Suprapubic skin (tissue), 4 donors: ENCODE results near the gene ASB18. TPM values are rescaled to one million over a fixed set of nuclear protein-coding genes. Genes with fewer than 3 reads are reported as not detected.

Experiments
- DNase-seq, 2 donors: peaks; one replicate each; pipeline ENCODE4 v3.0.0-alpha.2; 2019; ENCODE audit warnings: low spot score in 2 of 2
- H3K27ac ChIP-seq: fragments of 200-600 bp; sonication (generic); one replicate; pipeline ENCODE4 v1.5.1; 2019
- H3K27me3 ChIP-seq: fragments of 200-600 bp; sonication (generic); one replicate; pipeline ENCODE4 v1.5.1; 2019
- H3K36me3 ChIP-seq: fragments of 200-600 bp; sonication (generic); one replicate; pipeline ENCODE4 v1.5.1; 2019
- H3K4me1 ChIP-seq: fragments of 200-600 bp; sonication (generic); one replicate; pipeline ENCODE4 v1.5.1; 2019
- H3K4me3 ChIP-seq: fragments of 200-600 bp; sonication (generic); one replicate; pipeline ENCODE4 v1.5.1; 2019; ENCODE audit warnings: mild to moderate bottlenecking
- H3K9me3 ChIP-seq: fragments of 200-600 bp; sonication (generic); one replicate; pipeline ENCODE4 v1.5.1; 2019
- EP300 ChIP-seq: sonication (generic); formaldehyde crosslinking; IDR thresholded peaks from one replicate; pipeline ENCODE4 v1.6.1; 2017; ENCODE audit warnings: antibody characterized with exemption
- POLR2A ChIP-seq, 2 donors: fragments of 450-650 bp; IDR thresholded peaks; one replicate each; pipeline ENCODE4 v1.6.1; 2017; ENCODE audit warnings: antibody characterized with exemption in 2 of 2, mild to moderate bottlenecking in 2 of 2, moderate library complexity in 2 of 2
- POLR2AphosphoS5 ChIP-seq, 3 donors: sonication (generic); formaldehyde crosslinking; IDR thresholded peaks; one replicate each; pipeline ENCODE4 v1.6.1; 2017; ENCODE audit warnings: antibody characterized with exemption in 3 of 3
- WGBS: methylation state at CpG from one replicate; pipeline ENCODE4 v1.1.5; 2018; 5-methylcytosine and 5-hydroxymethylcytosine counted together
- total RNA-seq, 4 donors: library from RNA; depleted of rRNA; stranded (reverse); fragments of >200 nt; gene quantifications; one replicate each; pipeline ENCODE4 v1.1.0, GENCODE V29; 2016
- TF ChIP-seq, protein P1 (sequence below), 2 donors: fragments of 200-600 bp in 1 of 2; fragments of 450-650 bp in 1 of 2; sonication (generic) in 1 of 2; IDR thresholded peaks; one replicate each; pipeline ENCODE4 v1.5.1; 2016 to 2019; ENCODE audit warnings: antibody characterized with exemption in 2 of 2, mild to moderate bottlenecking in 1 of 2, moderate library complexity in 1 of 2

The ASB18 gene
- total RNA-seq, 4 donors from 2014 or later: 0.13 TPM; not detected in 3

- no peak for DNase-seq
- WGBS: 52% methylated on average over 16 of the region's 45 CpGs
- Histone ChIP-seq H3K27ac (no peak overlapping the region), H3K36me3 (no peaks in the 10 kb centered on the region), H3K4me1 (peaks cover 25% of the 10 kb centered on the region), H3K27me3 (peaks cover 73% of the 10 kb centered on the region), H3K9me3 (no peaks in the 10 kb centered on the region), H3K4me3 (no peak overlapping the region)
- TF ChIP-seq POLR2A (IDR thresholded peaks at IDR 0.05) (no peak), POLR2AphosphoS5 (IDR thresholded peaks at IDR 0.05) (no peak), EP300 (no peak)
- TF ChIP-seq, protein P1, sequence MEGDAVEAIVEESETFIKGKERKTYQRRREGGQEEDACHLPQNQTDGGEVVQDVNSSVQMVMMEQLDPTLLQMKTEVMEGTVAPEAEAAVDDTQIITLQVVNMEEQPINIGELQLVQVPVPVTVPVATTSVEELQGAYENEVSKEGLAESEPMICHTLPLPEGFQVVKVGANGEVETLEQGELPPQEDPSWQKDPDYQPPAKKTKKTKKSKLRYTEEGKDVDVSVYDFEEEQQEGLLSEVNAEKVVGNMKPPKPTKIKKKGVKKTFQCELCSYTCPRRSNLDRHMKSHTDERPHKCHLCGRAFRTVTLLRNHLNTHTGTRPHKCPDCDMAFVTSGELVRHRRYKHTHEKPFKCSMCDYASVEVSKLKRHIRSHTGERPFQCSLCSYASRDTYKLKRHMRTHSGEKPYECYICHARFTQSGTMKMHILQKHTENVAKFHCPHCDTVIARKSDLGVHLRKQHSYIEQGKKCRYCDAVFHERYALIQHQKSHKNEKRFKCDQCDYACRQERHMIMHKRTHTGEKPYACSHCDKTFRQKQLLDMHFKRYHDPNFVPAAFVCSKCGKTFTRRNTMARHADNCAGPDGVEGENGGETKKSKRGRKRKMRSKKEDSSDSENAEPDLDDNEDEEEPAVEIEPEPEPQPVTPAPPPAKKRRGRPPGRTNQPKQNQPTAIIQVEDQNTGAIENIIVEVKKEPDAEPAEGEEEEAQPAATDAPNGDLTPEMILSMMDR (IDR thresholded peaks at IDR 0.05): no peak
Observed at GRCh38 chr2:236158969-236159777, 105.0 kb downstream of the ASB18 start.

DNA sequence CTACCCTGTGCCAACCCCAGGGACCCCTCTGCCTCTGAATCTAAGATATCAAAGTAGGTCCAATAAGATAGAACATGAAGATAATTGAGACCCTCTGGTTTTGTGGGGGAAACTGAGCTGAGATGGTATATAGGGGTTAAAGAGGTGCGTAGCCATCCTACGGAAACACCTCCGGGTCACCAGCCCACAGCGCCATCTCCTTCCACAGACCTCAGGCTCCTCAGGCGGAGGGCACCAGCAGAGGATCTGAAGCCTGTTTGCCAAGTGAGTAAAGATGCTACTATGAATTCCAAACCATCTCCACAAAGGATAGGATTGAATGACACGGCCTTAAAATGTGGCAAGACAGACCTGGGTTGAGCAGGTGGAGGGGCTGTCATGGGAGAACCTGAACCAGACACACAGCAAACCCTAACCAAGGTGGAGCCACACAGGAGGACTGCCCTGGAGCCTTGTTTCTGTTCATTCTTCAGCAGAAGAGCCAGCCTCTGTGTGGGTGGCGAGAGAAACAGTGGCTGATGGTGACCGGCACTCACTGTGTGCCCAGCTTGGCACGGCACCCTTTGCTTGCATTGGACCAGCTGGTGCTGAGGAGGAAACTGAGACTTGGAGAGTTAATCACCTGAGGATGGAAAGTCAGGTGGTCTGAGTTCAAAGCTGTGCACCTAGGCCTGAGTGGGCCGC lies 106.2 kb downstream of the ASB18 start:
- TF ChIP-seq POLR2AphosphoS5 (IDR thresholded peaks at IDR 0.05) (no peak), POLR2A (IDR thresholded peaks at IDR 0.05) (no peak)
- TF ChIP-seq, protein P1 (IDR thresholded peaks at IDR 0.05): no peak
- WGBS: 93% methylated on average over 8 of the region's 10 CpGs
- H3K9me3 ChIP-seq: no peaks in the 10 kb centered on the region
- H3K27ac ChIP-seq: no peak overlapping the region
- DNase-seq: no peak
- H3K27me3 ChIP-seq: peaks cover 61% of the 10 kb centered on the region
- peaks cover 13% of the 10 kb centered on the region for H3K4me1 ChIP-seq
- no peak overlapping the region for H3K4me3 ChIP-seq
- no peaks in the 10 kb centered on the region for H3K36me3 ChIP-seq

GRCh38 chr2:236157366-236157765 lies 106.8 kb downstream of the ASB18 start:
- no peak overlapping the region for H3K4me3 ChIP-seq
- 89% methylated on average over 6 of the region's 6 CpGs for whole genome bisulfite sequencing
- H3K36me3 ChIP-seq: no peaks in the 10 kb centered on the region
- H3K27me3 ChIP-seq: peaks cover 55% of the 10 kb centered on the region
- TF ChIP-seq POLR2AphosphoS5 (IDR thresholded peaks at IDR 0.05): no peak
- no peak for TF ChIP-seq EP300
- no peak for TF ChIP-seq POLR2A (IDR thresholded peaks at IDR 0.05)
- TF ChIP-seq, protein P1 (IDR thresholded peaks at IDR 0.05): no peak
- no peaks in the 10 kb centered on the region for H3K9me3 ChIP-seq
- H3K4me1 ChIP-seq: peaks cover 9% of the 10 kb centered on the region
- no peak for DNase-seq
- no peak overlapping the region for H3K27ac ChIP-seq

- DNase-seq: no peak
- 89% methylated on average over 7 of the region's 7 CpGs for WGBS
- H3K4me3 ChIP-seq: no peak overlapping the region
- no peak overlapping the region for H3K27ac ChIP-seq
- H3K4me1 ChIP-seq: peaks cover 5% of the 10 kb centered on the region
- peaks cover 49% of the 10 kb centered on the region for H3K27me3 ChIP-seq
- no peaks in the 10 kb centered on the region for H3K36me3 ChIP-seq
- no peaks in the 10 kb centered on the region for H3K9me3 ChIP-seq
- no peak for TF ChIP-seq POLR2AphosphoS5 (IDR thresholded peaks at IDR 0.05)
- TF ChIP-seq, protein P1 (IDR thresholded peaks at IDR 0.05): no peak
- no peak for TF ChIP-seq POLR2A (IDR thresholded peaks at IDR 0.05)
- TF ChIP-seq EP300: no peak
Observed at GRCh38 chr2:236156860-236157194, 107.4 kb downstream of the ASB18 start.

GRCh38 chr2:236156095-236156859 lies 107.9 kb downstream of the ASB18 start:
- no peaks in the 10 kb centered on the region for H3K9me3 ChIP-seq
- peaks cover 44% of the 10 kb centered on the region for H3K27me3 ChIP-seq
- no peak for DNase-seq
- 91% methylated on average over 12 of the region's 16 CpGs for WGBS
- no peak for TF ChIP-seq POLR2AphosphoS5 (IDR thresholded peaks at IDR 0.05)
- TF ChIP-seq, protein P1 (IDR thresholded peaks at IDR 0.05): no peak
- TF ChIP-seq EP300: no peak
- TF ChIP-seq POLR2A (IDR thresholded peaks at IDR 0.05): no peak
- H3K4me3 ChIP-seq: no peak overlapping the region
- peaks cover 5% of the 10 kb centered on the region for H3K4me1 ChIP-seq
- no peak overlapping the region for H3K27ac ChIP-seq
- no peaks in the 10 kb centered on the region for H3K36me3 ChIP-seq
